Measurements from ENCODE around the gene E2F4. TPM values are rescaled to one million over a fixed set of nuclear protein-coding genes. Genes with fewer than 3 reads are reported as not detected.

The E2F4 gene
- total and polyA plus RNA-seq, 10 of the 15 experiments (the other 5 are each of a cell fraction or from before 2014, with no cell fraction given), result 11.7 to 132 (median 95.9) TPM

GRCh38 chr16:67147437-67148140 lies 44.4 kb upstream of the E2F4 start:
- H3K36me3 ChIP-seq (ENCODE audit: control insufficient read depth in 2 of 2, insufficient read depth in 2 of 2, low read length in 1 of 2), result peaks cover 20 to 28% of the 10 kb centered on the region in 2 experiments; a peak in 3 of 4 replicates
- no peaks in the 10 kb centered on the region; the same call in 1 of the 2 replicates for H3K4me1 ChIP-seq (ENCODE audit: control insufficient read depth, insufficient read depth, low read length)
- H3K4me2 ChIP-seq (ENCODE audit: control insufficient read depth, insufficient read depth), result no peak overlapping the region
- WGBS (ENCODE audit: insufficient coverage, insufficient replicate concordance, low lambda C conversion rate, missing lambda C conversion rate), result 98% methylated on average over 4 of the region's 4 CpGs
- H3K27ac ChIP-seq (ENCODE audit: control insufficient read depth, insufficient read depth), result no peak overlapping the region
- no peak overlapping the region for H3K4me3 ChIP-seq
- intact Hi-C loops (cut with micrococcal nuclease; ENCODE audit: unreplicated experiment) (no loop called here), in situ Hi-C loops (cut with MboI) (no loop called here)
- no peaks in the 10 kb centered on the region for H3K9me3 ChIP-seq (replicated peaks; ENCODE audit: control insufficient read depth, insufficient read depth, low read length)
- H2AFZ ChIP-seq (ENCODE audit: control insufficient read depth, low read depth, low read length), result no peak overlapping the region
- ChIA-PET POLR2A (interaction anchor here (0.6 kb wide), 1 partner anchor 11 kb away, joined by 4 read pairs; no protein-coding TSS in a partner anchor), RAD21 (ENCODE audit: unreplicated experiment) (interaction anchor here (0.8 kb wide), 1 partner anchor 130 kb away, joined by 4 read pairs; no protein-coding TSS in a partner anchor), CTCF (interaction anchor here (1.4 kb wide), 1 partner anchor 136 kb away, joined by 6 read pairs; no protein-coding TSS in a partner anchor), SMC1A (ENCODE audit: uncharacterized antibody, unreplicated experiment) (no interaction called here)
- H3K27me3 ChIP-seq (replicated peaks in 1 of 2; ENCODE audit: control insufficient read depth in 2 of 2, insufficient read depth in 2 of 2, low read length in 1 of 2), result no peaks in the 10 kb centered on the region
- BruUV-seq (replicated peaks), result no TSS peak
- H3K9ac ChIP-seq (ENCODE audit: control insufficient read depth, insufficient read depth, low read length), result no peak overlapping the region
- H4K20me1 ChIP-seq (ENCODE audit: control insufficient read depth, insufficient read depth), result no peaks in the 10 kb centered on the region
- H3K79me2 ChIP-seq (ENCODE audit: control insufficient read depth, insufficient read depth, low read length), result no peaks in the 10 kb centered on the region
- ATAC-seq (no peak), FAIRE-seq (no peak), DNase-seq (ENCODE audit: low read depth, low spot score) (no peak)
- TF ChIP-seq ZNF384 (IDR thresholded peaks at IDR 0.05; ENCODE audit: borderline replicate concordance, low read depth, low read length) (no peak), NRF1 (conservative IDR thresholded peaks at IDR 0.05; ENCODE audit: low read depth, low read length) (no peak), PAX5 (IDR thresholded peaks at IDR 0.05; ENCODE audit: borderline replicate concordance, low read depth, low read length) (no peak), PRDM15 (CRISPR knock-in tag; IDR thresholded peaks at IDR 0.05) (no peak), BACH1 (IDR thresholded peaks at IDR 0.05; ENCODE audit: borderline replicate concordance) (no peak), ELK1 (IDR thresholded peaks at IDR 0.05; ENCODE audit: low read depth, low read length) (no peak), MEF2B (IDR thresholded peaks at IDR 0.05; ENCODE audit: partially characterized antibody, poor library complexity, severe bottlenecking) (no peak), EGR1 (IDR thresholded peaks at IDR 0.05; ENCODE audit: borderline replicate concordance in 1 of 2, low read depth in 2 of 2, low read length in 2 of 2) (no peak), SUZ12 (IDR thresholded peaks at IDR 0.05; ENCODE audit: unreplicated experiment) (no peak), RCOR1 (conservative IDR thresholded peaks at IDR 0.05; ENCODE audit: low read depth, low read length) (no peak), POU2F2 (IDR thresholded peaks at IDR 0.05; ENCODE audit: borderline replicate concordance, low read depth, low read length) (no peak)
- TF ChIP-seq, protein P1, sequence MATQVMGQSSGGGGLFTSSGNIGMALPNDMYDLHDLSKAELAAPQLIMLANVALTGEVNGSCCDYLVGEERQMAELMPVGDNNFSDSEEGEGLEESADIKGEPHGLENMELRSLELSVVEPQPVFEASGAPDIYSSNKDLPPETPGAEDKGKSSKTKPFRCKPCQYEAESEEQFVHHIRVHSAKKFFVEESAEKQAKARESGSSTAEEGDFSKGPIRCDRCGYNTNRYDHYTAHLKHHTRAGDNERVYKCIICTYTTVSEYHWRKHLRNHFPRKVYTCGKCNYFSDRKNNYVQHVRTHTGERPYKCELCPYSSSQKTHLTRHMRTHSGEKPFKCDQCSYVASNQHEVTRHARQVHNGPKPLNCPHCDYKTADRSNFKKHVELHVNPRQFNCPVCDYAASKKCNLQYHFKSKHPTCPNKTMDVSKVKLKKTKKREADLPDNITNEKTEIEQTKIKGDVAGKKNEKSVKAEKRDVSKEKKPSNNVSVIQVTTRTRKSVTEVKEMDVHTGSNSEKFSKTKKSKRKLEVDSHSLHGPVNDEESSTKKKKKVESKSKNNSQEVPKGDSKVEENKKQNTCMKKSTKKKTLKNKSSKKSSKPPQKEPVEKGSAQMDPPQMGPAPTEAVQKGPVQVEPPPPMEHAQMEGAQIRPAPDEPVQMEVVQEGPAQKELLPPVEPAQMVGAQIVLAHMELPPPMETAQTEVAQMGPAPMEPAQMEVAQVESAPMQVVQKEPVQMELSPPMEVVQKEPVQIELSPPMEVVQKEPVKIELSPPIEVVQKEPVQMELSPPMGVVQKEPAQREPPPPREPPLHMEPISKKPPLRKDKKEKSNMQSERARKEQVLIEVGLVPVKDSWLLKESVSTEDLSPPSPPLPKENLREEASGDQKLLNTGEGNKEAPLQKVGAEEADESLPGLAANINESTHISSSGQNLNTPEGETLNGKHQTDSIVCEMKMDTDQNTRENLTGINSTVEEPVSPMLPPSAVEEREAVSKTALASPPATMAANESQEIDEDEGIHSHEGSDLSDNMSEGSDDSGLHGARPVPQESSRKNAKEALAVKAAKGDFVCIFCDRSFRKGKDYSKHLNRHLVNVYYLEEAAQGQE (IDR thresholded peaks at IDR 0.05; ENCODE audit: low read depth, low read length), result no peak
